Neural cell (in vitro differentiated cells): ENCODE measurements around the gene INPP4B.

Source experiments
- CTCF ChIP-seq: fragments of 450-650 bp; IDR thresholded peaks from 2 replicates; pipeline ENCODE4 v1.5.1; 2014; ENCODE audit warnings: antibody characterized with exemption, mild to moderate bottlenecking, moderate library complexity; ENCODE audit not compliant: poor library complexity, severe bottlenecking
- EP300 ChIP-seq: fragments of 450-650 bp; conservative IDR thresholded peaks from 2 replicates; pipeline ENCODE4 v1.6.1; 2014; ENCODE audit warnings: antibody characterized with exemption, mild to moderate bottlenecking, moderate library complexity; ENCODE audit not compliant: poor library complexity, severe bottlenecking
- EZH2 ChIP-seq: fragments of 200-600, 300-800 bp; shearing (Covaris generic), sonication (generic); IDR thresholded peaks from 2 replicates; pipeline ENCODE4 v1.6.1; 2014; ENCODE audit warnings: antibody characterized with exemption, low read length, borderline replicate concordance, mild to moderate bottlenecking; ENCODE audit not compliant: insufficient read depth, poor library complexity, severe bottlenecking
- RAD21 ChIP-seq: fragments of 450-650 bp; conservative IDR thresholded peaks from 2 replicates; pipeline ENCODE4 v1.6.1; 2014; ENCODE audit warnings: antibody characterized with exemption, mild to moderate bottlenecking, moderate library complexity
- REST ChIP-seq: IDR thresholded peaks from 2 replicates; pipeline ENCODE4 v1.6.1; 2012; ENCODE audit warnings: borderline replicate concordance
- SMC3 ChIP-seq: fragments of 450-650 bp; conservative IDR thresholded peaks from 2 replicates; pipeline ENCODE4 v1.6.1; 2014; ENCODE audit warnings: antibody characterized with exemption, mild to moderate bottlenecking, moderate library complexity; ENCODE audit not compliant: poor library complexity
- TAF1 ChIP-seq: IDR thresholded peaks from 2 replicates; pipeline ENCODE4 v1.6.1; 2012; ENCODE audit warnings: low read depth

GRCh38 chr4:142539796-142540482, 306.2 kb downstream of the INPP4B start:
- TF ChIP-seq CTCF (no peak), EP300 (no peak), RAD21 (no peak), SMC3 (no peak), EZH2 (no peak), REST (no peak), TAF1 (no peak)
